B cell (primary cell): ENCODE measurements around the gene TRRAP. TPM values are rescaled to one million over a fixed set of nuclear protein-coding genes. Genes with fewer than 3 reads are reported as not detected.

Experiments used
- ATAC-seq: fragments of 200-7000 bp; cut with Tn5 transposase; one replicate; pipeline ENCODE4 v1.10.0; 2021; ENCODE audit warnings: low read depth, mild to moderate bottlenecking, moderate number of reproducible peaks, moderate library complexity
- CTCF ChIA-PET: fragments of 350-600 bp; sonication (Branson Sonifier 250); formaldehyde crosslinking; loops from one replicate; lab custom pipeline; 2021; ENCODE audit warnings: antibody characterized with exemption, inconsistent platforms; lab: Charles Lee
- POLR2A ChIA-PET: fragments of 350-600 bp; sonication (Branson Sonifier 250); formaldehyde crosslinking; loops from one replicate; lab custom pipeline; 2021; ENCODE audit warnings: antibody characterized with exemption; lab: Charles Lee
- DNase-seq: peaks from one replicate; pipeline ENCODE4 v3.0.0; 2013
- H2AFZ ChIP-seq: 2 replicates; pipeline ENCODE4 v1.6.1; 2012; ENCODE audit warnings: mild to moderate bottlenecking, low read depth, low read length; ENCODE audit not compliant: insufficient read depth, poor library complexity, severe bottlenecking
- H3K27ac ChIP-seq, 2 donors: 1 replicate in 1 of 2; 2 replicates in 1 of 2; pipeline ENCODE4 v1.5.1; 2012 to 2013; ENCODE audit warnings: low read length in 2 of 2, mild to moderate bottlenecking in 2 of 2, moderate library complexity in 1 of 2
- H3K27me3 ChIP-seq, 4 experiments: fragments of 200-600 bp in 1 of 4; sonication (generic) in 1 of 4; replicated peaks in 1 of 4; 1 replicate in 2 of 4; 2 replicates in 2 of 4; pipeline versions ENCODE4 v1.6.1 to v1.7.0; 2013 to 2016; ENCODE audit warnings: low read length in 3 of 4, mild to moderate bottlenecking in 2 of 4, mixed read lengths in 1 of 4, moderate library complexity in 1 of 4; ENCODE audit not compliant: insufficient read depth in 4 of 4, control insufficient read depth in 3 of 4; ENCODE audit errors: control extremely low read depth in 1 of 4
- H3K36me3 ChIP-seq, 2 experiments: replicated peaks in 1 of 2; 1 replicate in 1 of 2; 2 replicates in 1 of 2; pipeline versions ENCODE4 v1.6.1 to v1.7.1; 2013; ENCODE audit warnings: low read length in 1 of 2; ENCODE audit not compliant: insufficient read depth in 2 of 2, control insufficient read depth in 1 of 2; ENCODE audit errors: control extremely low read depth in 1 of 2, extremely low read depth in 1 of 2
- H3K4me1 ChIP-seq, 2 donors: fragments of 200-600 bp in 1 of 2; sonication (generic) in 1 of 2; 1 replicate in 1 of 2; 2 replicates in 1 of 2; pipeline versions ENCODE4 v1.5.1 to v1.6.1; 2013 to 2017; ENCODE audit warnings: low read length in 2 of 2; ENCODE audit not compliant: control insufficient read depth in 2 of 2, insufficient read depth in 2 of 2
- H3K4me2 ChIP-seq: replicated peaks from 2 replicates; pipeline ENCODE3; 2012; ENCODE audit warnings: mild to moderate bottlenecking, low read depth, low read length; ENCODE audit not compliant: poor library complexity, severe bottlenecking
- H3K4me3 ChIP-seq, 5 experiments: fragments of 200-600 bp in 1 of 5; sonication (generic) in 1 of 5; 1 replicate in 3 of 5; 2 replicates in 2 of 5; pipeline versions ENCODE4 v1.5.1 to v1.7.0; 2011 to 2016; ENCODE audit warnings: low read length in 4 of 5, mild to moderate bottlenecking in 4 of 5, low read depth in 2 of 5, control low read depth in 1 of 5, moderate library complexity in 1 of 5; ENCODE audit not compliant: insufficient read depth in 1 of 5; ENCODE audit errors: control extremely low read depth in 1 of 5, extremely low read depth in 1 of 5
- H3K79me2 ChIP-seq: fragments of 200-600 bp; sonication (generic); one replicate; pipeline ENCODE4 v1.6.0; 2016; ENCODE audit warnings: low read length; ENCODE audit not compliant: control insufficient read depth, insufficient read depth
- H3K9ac ChIP-seq: fragments of 200-600 bp; sonication (generic); 2 replicates; pipeline ENCODE4 v1.6.1; 2017; ENCODE audit warnings: mild to moderate bottlenecking, low read length, moderate library complexity
- H3K9me3 ChIP-seq, 3 donors: one replicate each; pipeline versions ENCODE4 v1.6.1 to v1.7.1; 2013; ENCODE audit warnings: low read length in 2 of 3; ENCODE audit not compliant: control insufficient read depth in 2 of 3, insufficient read depth in 1 of 3; ENCODE audit errors: control extremely low read depth in 1 of 3
- H4K20me1 ChIP-seq: 2 replicates; pipeline ENCODE4 v1.6.0; 2012; ENCODE audit warnings: mild to moderate bottlenecking, low read length; ENCODE audit not compliant: insufficient read depth, control insufficient read depth, poor library complexity, severe bottlenecking
- H3K27ac Mint-ChIP-seq: one replicate; pipeline ENCODE4 v1.8.0; 2021; ENCODE audit warnings: mixed read lengths
- H3K27me3 Mint-ChIP-seq: one replicate; pipeline ENCODE4 v1.8.0; 2021; ENCODE audit warnings: mixed read lengths
- H3K4me1 Mint-ChIP-seq: one replicate; pipeline ENCODE4 v1.8.0; 2021; ENCODE audit warnings: mixed read lengths
- H3K4me3 Mint-ChIP-seq: one replicate; pipeline ENCODE4 v1.8.0; 2021; ENCODE audit warnings: mixed read lengths
- H3K9me3 Mint-ChIP-seq: one replicate; pipeline ENCODE4 v1.8.0; 2022; ENCODE audit warnings: mixed read lengths; ENCODE audit not compliant: insufficient read depth
- EZH2 ChIP-seq: IDR thresholded peaks from 2 replicates; pipeline ENCODE4 v1.6.1; 2012; ENCODE audit warnings: borderline replicate concordance, low read depth, mild to moderate bottlenecking, moderate library complexity, low read length; ENCODE audit not compliant: insufficient read depth, poor library complexity, severe bottlenecking
- WGBS: methylation state at CpG from one replicate; pipeline ENCODE4 v1.1.5; 2013; ENCODE audit warnings: missing lambda C conversion rate; ENCODE audit not compliant: insufficient coverage; 5-methylcytosine and 5-hydroxymethylcytosine counted together
- intact Hi-C: fragments of 100-400 bp; cut with micrococcal nuclease; formaldehyde crosslinking; loops from one replicate; pipeline ENCODE4 v1.10.0; 2022
- polyA plus RNA-seq: library from polyadenylated mRNA; depleted of rRNA; stranded (reverse); fragments of >200 nt; gene quantifications from 2 replicates; pipeline ENCODE4 v1.2.3, GENCODE V29; 2012
- total RNA-seq, 2 donors: library from RNA; stranded (reverse); fragments of 120-200 nt in 1 of 2; gene quantifications; 1 replicate in 1 of 2; 2 replicates in 1 of 2; pipeline versions ENCODE4 v1.2.3 to v1.2.4, GENCODE V29; 2013 to 2022
- TF ChIP-seq, protein P1 (sequence below): fragments of 200-600 bp; IDR thresholded peaks from one replicate; pipeline ENCODE4 v1.8.0; 2022; ENCODE audit warnings: antibody characterized with exemption, mild to moderate bottlenecking

TRRAP gene
- total and polyA plus RNA-seq, 2 donors (not counting 1 experiment from before 2014, with no cell fraction given), result 25.4 to 102 TPM

- CTCF ChIA-PET, result no interaction called here
- Mint-ChIP-seq H3K27me3 (no peaks in the 10 kb centered on the region), H3K4me1 (no peaks in the 10 kb centered on the region), H3K27ac (no peak overlapping the region), H3K9me3 (no peaks in the 10 kb centered on the region), H3K4me3 (no peak overlapping the region)
- Histone ChIP-seq H3K4me1 (no peaks in the 10 kb centered on the region), H3K4me3 (no peak overlapping the region), H3K27me3 (no peaks in the 10 kb centered on the region), H2AFZ (no peak overlapping the region), H3K36me3 (peaks cover 0 to 83% of the 10 kb centered on the region in 2 experiments), H4K20me1 (no peaks in the 10 kb centered on the region), H3K4me2 (no peak overlapping the region), H3K79me2 (peaks cover 3% of the 10 kb centered on the region), H3K9ac (no peak overlapping the region), H3K27ac (no peak overlapping the region), H3K9me3 (no peaks in the 10 kb centered on the region)
- ATAC-seq (no peak), DNase-seq (no peak)
- TF ChIP-seq EZH2, result no peak
- TF ChIP-seq, protein P1, sequence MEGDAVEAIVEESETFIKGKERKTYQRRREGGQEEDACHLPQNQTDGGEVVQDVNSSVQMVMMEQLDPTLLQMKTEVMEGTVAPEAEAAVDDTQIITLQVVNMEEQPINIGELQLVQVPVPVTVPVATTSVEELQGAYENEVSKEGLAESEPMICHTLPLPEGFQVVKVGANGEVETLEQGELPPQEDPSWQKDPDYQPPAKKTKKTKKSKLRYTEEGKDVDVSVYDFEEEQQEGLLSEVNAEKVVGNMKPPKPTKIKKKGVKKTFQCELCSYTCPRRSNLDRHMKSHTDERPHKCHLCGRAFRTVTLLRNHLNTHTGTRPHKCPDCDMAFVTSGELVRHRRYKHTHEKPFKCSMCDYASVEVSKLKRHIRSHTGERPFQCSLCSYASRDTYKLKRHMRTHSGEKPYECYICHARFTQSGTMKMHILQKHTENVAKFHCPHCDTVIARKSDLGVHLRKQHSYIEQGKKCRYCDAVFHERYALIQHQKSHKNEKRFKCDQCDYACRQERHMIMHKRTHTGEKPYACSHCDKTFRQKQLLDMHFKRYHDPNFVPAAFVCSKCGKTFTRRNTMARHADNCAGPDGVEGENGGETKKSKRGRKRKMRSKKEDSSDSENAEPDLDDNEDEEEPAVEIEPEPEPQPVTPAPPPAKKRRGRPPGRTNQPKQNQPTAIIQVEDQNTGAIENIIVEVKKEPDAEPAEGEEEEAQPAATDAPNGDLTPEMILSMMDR, result no peak
- POLR2A ChIA-PET, result no interaction called here
- intact Hi-C loops, result no loop called here
- WGBS, result 100% methylated on average over 4 of the region's 5 CpGs
Observed at GRCh38 chr7:98907570-98907969, 29.2 kb downstream of the TRRAP start.

GRCh38 chr7:98908585-98908984 is 30.3 kb downstream of the TRRAP start:
- TF ChIP-seq EZH2, result no peak
- TF ChIP-seq, protein P1, result no peak
- POLR2A ChIA-PET, result no interaction called here
- H3K4me3 ChIP-seq, result no peak overlapping the region
- H3K9me3 Mint-ChIP-seq, result no peaks in the 10 kb centered on the region
- H3K27ac Mint-ChIP-seq, result no peak overlapping the region
- ATAC-seq (no peak), DNase-seq (no peak)
- no peaks in the 10 kb centered on the region for H3K27me3 ChIP-seq
- H3K4me2 ChIP-seq, result no peak overlapping the region
- peaks cover 3% of the 10 kb centered on the region for H3K79me2 ChIP-seq
- 96% methylated on average over 17 of the region's 19 CpGs for WGBS
- H3K36me3 ChIP-seq, result peaks cover 0 to 82% of the 10 kb centered on the region in 2 experiments
- H3K4me1 Mint-ChIP-seq, result no peaks in the 10 kb centered on the region
- no peaks in the 10 kb centered on the region for H4K20me1 ChIP-seq
- CTCF ChIA-PET, result no interaction called here
- no peak overlapping the region for H3K9ac ChIP-seq
- no peaks in the 10 kb centered on the region for H3K9me3 ChIP-seq
- intact Hi-C loops, result no loop called here
- no peak overlapping the region for H3K27ac ChIP-seq
- no peak overlapping the region for H3K4me3 Mint-ChIP-seq
- no peaks in the 10 kb centered on the region for H3K4me1 ChIP-seq
- no peak overlapping the region for H2AFZ ChIP-seq
- no peaks in the 10 kb centered on the region for H3K27me3 Mint-ChIP-seq
